Spleen (tissue), 7 donors: ENCODE data around the gene CTXN1.

Experiments
- POLR2A ChIP-seq, 3 donors: fragments of 450-650 bp; IDR thresholded peaks; one replicate each; pipeline ENCODE4 v1.5.1; 2017; ENCODE audit warnings: antibody characterized with exemption in 3 of 3, mild to moderate bottlenecking in 1 of 3
- POLR2AphosphoS5 ChIP-seq, 3 donors: sonication (generic); formaldehyde crosslinking; IDR thresholded peaks; one replicate each; pipeline ENCODE4 v1.5.1; 2017; ENCODE audit warnings: antibody characterized with exemption in 3 of 3
- TF ChIP-seq, protein P1 (sequence below), 11 experiments: fragments of 200-600 bp in 7 of 11; fragments of 450-650 bp in 4 of 11; sonication (generic) in 4 of 11; IDR thresholded peaks in 8 of 11; conservative IDR thresholded peaks in 3 of 11; 1 replicate in 7 of 11; 2 replicates in 4 of 11; pipeline versions ENCODE4 v1.4.0 to v1.8.0; 2016 to 2021; ENCODE audit warnings: antibody characterized with exemption in 11 of 11, inconsistent platforms in 4 of 11, mild to moderate bottlenecking in 1 of 11
- donor health status: DM: no; HTN: no; CAD: no; lungs with moderate emphysema.
- donor health status: DM: no; HTN: no; CAD: no.
- donor health status: DM: no; HTN: no; CAD: no.

DNA sequence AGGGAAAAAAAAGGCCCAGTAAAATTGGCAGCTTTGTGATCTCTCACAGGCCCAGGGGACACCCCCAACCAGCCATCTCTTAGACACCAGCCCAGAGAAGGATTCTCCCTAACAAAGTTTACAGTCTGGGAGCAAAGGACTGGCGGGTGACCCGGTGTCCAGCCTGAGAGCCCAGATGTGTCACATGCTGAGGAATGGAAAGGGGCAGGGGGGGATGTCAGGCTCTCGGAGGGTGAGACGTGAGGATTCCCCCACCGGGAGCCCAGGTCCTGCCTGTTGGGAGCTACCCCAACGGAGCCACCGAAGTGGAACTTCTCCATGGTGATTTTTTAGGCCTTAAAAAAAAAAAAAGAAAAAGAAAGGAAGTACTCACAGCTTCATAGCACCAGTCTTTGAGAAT lies 4.8 kb upstream of the CTXN1 start:
- TF ChIP-seq, protein P1, sequence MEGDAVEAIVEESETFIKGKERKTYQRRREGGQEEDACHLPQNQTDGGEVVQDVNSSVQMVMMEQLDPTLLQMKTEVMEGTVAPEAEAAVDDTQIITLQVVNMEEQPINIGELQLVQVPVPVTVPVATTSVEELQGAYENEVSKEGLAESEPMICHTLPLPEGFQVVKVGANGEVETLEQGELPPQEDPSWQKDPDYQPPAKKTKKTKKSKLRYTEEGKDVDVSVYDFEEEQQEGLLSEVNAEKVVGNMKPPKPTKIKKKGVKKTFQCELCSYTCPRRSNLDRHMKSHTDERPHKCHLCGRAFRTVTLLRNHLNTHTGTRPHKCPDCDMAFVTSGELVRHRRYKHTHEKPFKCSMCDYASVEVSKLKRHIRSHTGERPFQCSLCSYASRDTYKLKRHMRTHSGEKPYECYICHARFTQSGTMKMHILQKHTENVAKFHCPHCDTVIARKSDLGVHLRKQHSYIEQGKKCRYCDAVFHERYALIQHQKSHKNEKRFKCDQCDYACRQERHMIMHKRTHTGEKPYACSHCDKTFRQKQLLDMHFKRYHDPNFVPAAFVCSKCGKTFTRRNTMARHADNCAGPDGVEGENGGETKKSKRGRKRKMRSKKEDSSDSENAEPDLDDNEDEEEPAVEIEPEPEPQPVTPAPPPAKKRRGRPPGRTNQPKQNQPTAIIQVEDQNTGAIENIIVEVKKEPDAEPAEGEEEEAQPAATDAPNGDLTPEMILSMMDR (IDR thresholded peaks at IDR 0.05 in 8 of 11, conservative IDR thresholded peaks at IDR 0.05 in 3 of 11) = no peak
- no peak for TF ChIP-seq POLR2A (IDR thresholded peaks at IDR 0.05)
- no peak for TF ChIP-seq POLR2AphosphoS5 (IDR thresholded peaks at IDR 0.05)
